ENCODE data around the gene CNTD1.

DNA sequence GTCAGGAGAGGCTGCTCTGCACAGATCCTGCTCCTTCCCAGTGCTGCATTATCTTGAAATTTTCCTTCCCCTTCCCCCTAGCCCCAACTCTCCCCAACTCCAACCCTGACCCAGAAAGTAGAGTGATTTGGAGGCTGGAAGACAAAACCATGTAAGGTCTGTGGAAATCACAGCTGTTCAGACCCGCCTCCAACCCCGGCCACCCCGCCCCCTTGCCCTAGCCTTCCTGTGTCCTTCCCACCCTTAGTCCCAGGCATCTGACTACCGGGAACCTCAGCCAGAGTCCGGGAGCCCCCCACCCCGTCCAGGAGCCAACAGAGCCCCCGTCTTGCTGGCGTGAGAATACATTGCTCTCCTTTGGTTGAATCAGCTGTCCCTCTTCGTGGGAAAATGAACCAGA is 52.3 kb downstream of the CNTD1 start, which contains the start of gene AOC3:
- TF ChIP-seq, protein P1, sequence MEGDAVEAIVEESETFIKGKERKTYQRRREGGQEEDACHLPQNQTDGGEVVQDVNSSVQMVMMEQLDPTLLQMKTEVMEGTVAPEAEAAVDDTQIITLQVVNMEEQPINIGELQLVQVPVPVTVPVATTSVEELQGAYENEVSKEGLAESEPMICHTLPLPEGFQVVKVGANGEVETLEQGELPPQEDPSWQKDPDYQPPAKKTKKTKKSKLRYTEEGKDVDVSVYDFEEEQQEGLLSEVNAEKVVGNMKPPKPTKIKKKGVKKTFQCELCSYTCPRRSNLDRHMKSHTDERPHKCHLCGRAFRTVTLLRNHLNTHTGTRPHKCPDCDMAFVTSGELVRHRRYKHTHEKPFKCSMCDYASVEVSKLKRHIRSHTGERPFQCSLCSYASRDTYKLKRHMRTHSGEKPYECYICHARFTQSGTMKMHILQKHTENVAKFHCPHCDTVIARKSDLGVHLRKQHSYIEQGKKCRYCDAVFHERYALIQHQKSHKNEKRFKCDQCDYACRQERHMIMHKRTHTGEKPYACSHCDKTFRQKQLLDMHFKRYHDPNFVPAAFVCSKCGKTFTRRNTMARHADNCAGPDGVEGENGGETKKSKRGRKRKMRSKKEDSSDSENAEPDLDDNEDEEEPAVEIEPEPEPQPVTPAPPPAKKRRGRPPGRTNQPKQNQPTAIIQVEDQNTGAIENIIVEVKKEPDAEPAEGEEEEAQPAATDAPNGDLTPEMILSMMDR (IDR thresholded peaks at IDR 0.05) = no peak
- no peak for TF ChIP-seq POLR2A (IDR thresholded peaks at IDR 0.05)
